Endothelial cell of umbilical vein (primary cell): Measurements from ENCODE around the gene SPINT1. TPM values are rescaled to one million over a fixed set of nuclear protein-coding genes. Genes with fewer than 3 reads are reported as not detected.
A peak's percentile ranks its signal among the peaks of the same experiment; 100 is the strongest.

Experiments
- BruUV-seq: library from RNA; stranded (reverse); fragments of 400-500 nt; replicated peaks from 2 replicates; lab custom pipeline; 2021; lab: Mats Ljungman, UMichigan
- CTCF ChIA-PET: fragments of 300-600, 350-600 bp; sonication (Branson Sonifier 250); formaldehyde crosslinking; loops from one replicate; lab custom pipeline; 2021; ENCODE audit warnings: antibody characterized with exemption, inconsistent platforms; lab: Charles Lee
- POLR2A ChIA-PET: fragments of 300-600, 350-600 bp; sonication (Branson Sonifier 250); formaldehyde crosslinking; loops from one replicate; lab custom pipeline; 2021; ENCODE audit warnings: antibody characterized with exemption, inconsistent platforms; lab: Charles Lee
- DNase-seq: peaks from one replicate; pipeline ENCODE4 v3.0.0-alpha.2; 2011; ENCODE audit warnings: low read depth, low spot score
- FAIRE-seq: peaks from 2 replicates; lab custom pipeline; 2011; peaks lifted over from hg19 to GRCh38; lab: Jason Lieb, UNC
- H2AFZ ChIP-seq: 2 replicates; pipeline ENCODE4 v1.6.0; 2012; ENCODE audit warnings: low read depth, low read length, control low read depth, inconsistent platforms
- H3K27ac ChIP-seq: 2 replicates; pipeline ENCODE4 v1.5.1; 2011; ENCODE audit warnings: low read depth, mild to moderate bottlenecking, control low read depth, low read length, moderate library complexity; ENCODE audit not compliant: insufficient read depth
- H3K27me3 ChIP-seq, 2 experiments: 2 replicates each; pipeline versions ENCODE4 v1.6.0 to v1.6.1; 2011; ENCODE audit warnings: low read length in 2 of 2, mixed read lengths in 1 of 2; ENCODE audit not compliant: control insufficient read depth in 2 of 2, insufficient read depth in 2 of 2
- H3K36me3 ChIP-seq, 2 experiments: 2 replicates in 1 of 2; 3 replicates in 1 of 2; pipeline ENCODE4 v1.5.1; 2011; ENCODE audit warnings: low read length in 2 of 2, mild to moderate bottlenecking in 1 of 2, moderate library complexity in 1 of 2; ENCODE audit not compliant: control insufficient read depth in 2 of 2, insufficient read depth in 2 of 2; ENCODE audit errors: extremely low read depth in 1 of 2
- H3K4me1 ChIP-seq: 3 replicates; pipeline ENCODE4 v1.5.1; 2011; ENCODE audit warnings: mild to moderate bottlenecking, low read length; ENCODE audit not compliant: control insufficient read depth, insufficient read depth; ENCODE audit errors: extremely low read depth
- H3K4me2 ChIP-seq: 2 replicates; pipeline ENCODE4 v1.6.1; 2011; ENCODE audit warnings: low read length, control low read depth, mixed read lengths; ENCODE audit not compliant: insufficient read depth
- H3K4me3 ChIP-seq, 3 experiments: fragments of 200-600 bp in 1 of 3; sonication (generic), shearing (Covaris generic) in 1 of 3; replicated peaks in 1 of 3; 2 replicates each; pipeline ENCODE4 v1.5.1; 2011 to 2016; ENCODE audit warnings: control low read depth in 3 of 3, low read length in 3 of 3, mild to moderate bottlenecking in 2 of 3, inconsistent platforms in 1 of 3, low read depth in 1 of 3, moderate library complexity in 1 of 3; ENCODE audit not compliant: insufficient read depth in 1 of 3
- H3K79me2 ChIP-seq: 2 replicates; pipeline ENCODE4 v1.6.0; 2012; ENCODE audit warnings: low read length, inconsistent platforms; ENCODE audit not compliant: control insufficient read depth, insufficient read depth
- H3K9ac ChIP-seq: replicated peaks from 2 replicates; pipeline ENCODE3; 2011; ENCODE audit warnings: low read length, control low read depth; ENCODE audit not compliant: insufficient read depth; ENCODE audit errors: extremely low read depth
- H3K9me1 ChIP-seq: replicated peaks from 3 replicates; pipeline ENCODE4 v1.6.0; 2011; ENCODE audit warnings: mild to moderate bottlenecking, low read length; ENCODE audit not compliant: control insufficient read depth, insufficient read depth; ENCODE audit errors: extremely low read depth
- H3K9me3 ChIP-seq: replicated peaks from 2 replicates; pipeline ENCODE4 v1.5.1; 2012; ENCODE audit warnings: low read length, inconsistent platforms; ENCODE audit not compliant: control insufficient read depth, insufficient read depth
- H4K20me1 ChIP-seq: replicated peaks from 2 replicates; pipeline ENCODE3; 2011; ENCODE audit warnings: mild to moderate bottlenecking, low read length; ENCODE audit not compliant: control insufficient read depth, insufficient read depth; ENCODE audit errors: extremely low read depth
- CTCF ChIP-seq, 2 donors: IDR thresholded peaks; 1 replicate in 1 of 2; 2 replicates in 1 of 2; pipeline ENCODE4 v1.5.1; 2011; ENCODE audit warnings: low read length in 2 of 2, mild to moderate bottlenecking in 2 of 2, moderate library complexity in 2 of 2, control low read depth in 1 of 2, inconsistent platforms in 1 of 2, low read depth in 1 of 2; ENCODE audit not compliant: insufficient read depth in 1 of 2; ENCODE audit errors: extremely low read depth in 1 of 2
- MYC ChIP-seq: IDR thresholded peaks from one replicate; pipeline ENCODE4 v1.6.1; 2011; ENCODE audit warnings: mild to moderate bottlenecking, low read depth, low read length
- dilution Hi-C: fragments of 300-500 bp; cut with MboI; formaldehyde crosslinking; loops from one replicate; pipeline ENCODE4 v1.15.0; 2019; ENCODE audit warnings: low sequenced_read_pairs; ENCODE audit not compliant: extremely low pct_ligation_motif_present
- intact Hi-C: fragments of 100-400 bp; cut with micrococcal nuclease; formaldehyde crosslinking; loops from one replicate; pipeline ENCODE4 v1.10.0; 2022
- polyA plus RNA-seq, 4 experiments: library from polyadenylated mRNA; depleted of rRNA in 3 of 4; stranded (reverse) in 3 of 4; unstranded in 1 of 4; fragments of >200 nt; gene quantifications; 2 replicates each; pipeline versions ENCODE4 v1.2.1 to v1.2.3, GENCODE V29; 2011 to 2012; ENCODE audit warnings: missing spikeins in 1 of 4
- total RNA-seq: library from RNA; stranded (reverse); gene quantifications from 2 replicates; pipeline ENCODE4 v1.2.3, GENCODE V29; 2021

The SPINT1 gene
- total and polyA plus RNA-seq, 2 donors (not counting 3 experiments of a cell fraction or from before 2014, with no cell fraction given): 4.1 to 4.2 TPM

GRCh38 chr15:40857601-40858341, 13.9 kb downstream of the SPINT1 start:
- no peaks in the 10 kb centered on the region for H3K4me1 ChIP-seq

More at GRCh38 chr15:40857601-40858341, 13.9 kb downstream of the SPINT1 start:
- Histone ChIP-seq H3K4me2 (no peak overlapping the region), H3K9ac (no peak overlapping the region), H3K4me3 (no peak overlapping the region), H3K27me3 (no peaks in the 10 kb centered on the region), H3K27ac (no peak overlapping the region), H3K9me3 (no peaks in the 10 kb centered on the region), H3K9me1 (no peaks in the 10 kb centered on the region), H3K36me3 (no peaks in the 10 kb centered on the region), H3K79me2 (no peaks in the 10 kb centered on the region), H2AFZ (peak overlapping the region; percentile 65), H4K20me1 (no peaks in the 10 kb centered on the region)
- BruUV-seq: no TSS peak
- DNase-seq: peak; percentile 67
- FAIRE-seq: peak; percentile 93
- dilution Hi-C loops: no loop called here
- intact Hi-C loops: loop anchor here (1.0 to 5.0 kb wide), 3 partner anchors 37 to 328 kb away; partner anchors contain the start of gene VPS18
- TF ChIP-seq MYC (no peak), CTCF (IDR thresholded peaks at IDR 0.05; ENCODE audit: extremely low read depth in 1 of 2, insufficient read depth in 1 of 2, low read depth in 1 of 2, low read length in 2 of 2) (peak; percentile 92 to 99)
- ChIA-PET CTCF (interaction anchor here (0.6 to 7.3 kb wide), 54 partner anchors 8 to 459 kb away, joined by 3 to 251 read pairs (median 6); partner anchors contain the start of genes C15orf62, CCDC32, CHP1 and DNAJC17), POLR2A (interaction anchor here (1.1 to 1.9 kb wide), 2 partner anchors 34 to 36 kb away, joined by 4 to 5 read pairs; partner anchors contain the start of gene VPS18)
